HG02938 (cell line): Measurements from ENCODE around the gene EPHA1.

Experiments
- ATAC-seq: cut with Tn5 transposase; IDR thresholded peaks from one replicate; pipeline ENCODE4 v1.9.1; 2021; ENCODE audit warnings: mild to moderate bottlenecking, moderate library complexity; ENCODE audit not compliant: unreplicated experiment

EPHA1 gene

DNA sequence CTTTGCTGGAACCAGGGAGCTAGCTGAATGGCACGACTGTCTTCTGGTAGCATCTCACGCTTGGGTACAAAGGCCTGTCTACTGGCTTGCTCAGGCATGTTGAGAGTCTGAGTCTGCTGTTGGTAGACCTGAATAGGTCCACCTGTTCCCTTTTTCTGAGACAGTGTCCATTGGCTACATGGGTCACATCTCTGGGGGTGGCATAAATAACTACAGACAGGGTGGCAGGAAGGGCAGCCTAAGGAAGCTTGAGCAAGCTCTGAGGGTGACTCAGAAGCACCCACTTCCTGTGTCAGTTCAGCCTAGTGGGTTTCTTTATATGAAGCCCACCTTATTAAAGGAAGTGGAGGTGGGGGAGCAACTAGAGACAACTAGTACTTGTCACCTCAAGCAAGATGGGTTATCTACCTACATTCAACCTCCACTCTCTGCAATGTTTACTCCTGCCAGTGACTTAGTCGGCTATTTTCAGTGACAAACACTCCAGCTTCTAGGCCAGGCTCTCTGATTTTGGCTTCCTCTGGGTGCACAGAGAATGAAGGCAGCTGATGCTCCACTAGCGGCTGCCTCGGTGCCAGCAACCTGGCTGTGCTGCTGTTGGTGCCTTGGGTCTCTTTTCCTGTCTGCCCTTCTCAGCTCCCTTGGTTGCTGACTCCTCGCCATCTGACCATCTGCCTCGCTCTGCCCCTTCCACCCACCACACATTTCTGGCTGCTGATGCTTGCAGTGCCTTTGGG is 33.2 kb downstream of the EPHA1 start:
- no peak for ATAC-seq

DNA sequence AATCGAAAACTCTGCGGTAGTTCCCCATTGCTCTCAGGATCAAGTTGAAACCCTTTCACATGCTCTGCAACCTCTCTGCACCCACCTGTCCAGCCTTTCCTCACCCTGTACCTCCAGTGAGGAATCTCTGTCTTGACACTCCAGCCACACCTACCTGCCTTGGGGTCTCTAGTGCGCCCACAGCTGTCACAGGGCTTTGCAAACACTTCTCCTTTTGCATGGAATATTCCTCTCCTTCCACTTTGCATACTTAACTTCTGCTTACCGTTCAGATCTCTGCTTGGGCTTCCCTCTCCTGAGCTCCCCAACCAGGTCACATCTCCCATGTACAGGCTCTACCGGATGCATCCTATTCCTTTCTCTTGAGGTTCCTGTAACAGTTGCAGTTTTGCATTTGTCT is 34.1 kb downstream of the EPHA1 start:
- ATAC-seq: no peak

DNA sequence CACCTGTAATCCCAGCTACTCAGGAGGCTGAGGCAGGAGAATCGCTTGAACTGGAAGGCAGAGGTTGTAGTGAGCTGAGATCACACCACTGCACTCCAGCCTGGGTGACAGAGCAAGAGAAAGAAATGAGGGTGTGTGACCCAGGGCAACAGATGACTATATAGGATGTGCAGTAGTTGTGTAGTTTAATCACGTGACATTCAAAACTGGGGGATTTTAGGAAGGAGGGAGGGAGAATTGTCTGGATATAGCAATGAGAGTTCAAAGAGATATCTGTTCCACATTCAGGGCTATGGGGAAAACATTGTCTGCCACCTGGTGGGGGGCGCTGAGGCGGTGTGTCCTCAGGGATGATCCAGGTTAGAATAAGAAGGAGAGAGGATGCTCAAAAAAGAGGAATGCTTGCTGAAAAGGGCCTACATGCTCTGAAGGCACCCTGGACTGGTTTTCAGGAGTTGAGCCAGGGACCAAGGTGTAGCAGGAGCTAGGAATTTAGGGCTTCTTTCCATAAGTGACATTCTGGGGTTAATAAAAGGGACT is 35.3 kb downstream of the EPHA1 start:
- ATAC-seq: no peak

DNA sequence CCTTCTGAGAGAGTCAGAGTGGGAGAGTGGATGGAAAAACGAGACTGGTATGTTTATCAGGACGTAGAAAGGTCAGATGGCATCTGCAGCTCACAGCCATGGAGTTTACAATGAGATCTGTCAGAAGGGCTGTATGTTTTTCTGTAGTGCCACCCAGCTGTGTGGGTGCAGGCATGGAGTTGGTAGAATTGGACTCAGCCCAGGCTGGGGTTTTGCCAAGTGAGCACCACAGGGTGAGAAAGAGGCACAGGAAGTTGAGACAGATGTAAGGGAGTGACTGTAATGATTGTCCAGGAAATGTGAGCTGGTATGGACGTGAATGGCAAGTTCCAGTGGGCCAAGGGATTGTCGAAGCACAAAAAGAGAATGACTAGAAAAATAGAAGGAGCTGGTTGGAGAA is 36.6 kb downstream of the EPHA1 start:
- ATAC-seq: no peak

DNA sequence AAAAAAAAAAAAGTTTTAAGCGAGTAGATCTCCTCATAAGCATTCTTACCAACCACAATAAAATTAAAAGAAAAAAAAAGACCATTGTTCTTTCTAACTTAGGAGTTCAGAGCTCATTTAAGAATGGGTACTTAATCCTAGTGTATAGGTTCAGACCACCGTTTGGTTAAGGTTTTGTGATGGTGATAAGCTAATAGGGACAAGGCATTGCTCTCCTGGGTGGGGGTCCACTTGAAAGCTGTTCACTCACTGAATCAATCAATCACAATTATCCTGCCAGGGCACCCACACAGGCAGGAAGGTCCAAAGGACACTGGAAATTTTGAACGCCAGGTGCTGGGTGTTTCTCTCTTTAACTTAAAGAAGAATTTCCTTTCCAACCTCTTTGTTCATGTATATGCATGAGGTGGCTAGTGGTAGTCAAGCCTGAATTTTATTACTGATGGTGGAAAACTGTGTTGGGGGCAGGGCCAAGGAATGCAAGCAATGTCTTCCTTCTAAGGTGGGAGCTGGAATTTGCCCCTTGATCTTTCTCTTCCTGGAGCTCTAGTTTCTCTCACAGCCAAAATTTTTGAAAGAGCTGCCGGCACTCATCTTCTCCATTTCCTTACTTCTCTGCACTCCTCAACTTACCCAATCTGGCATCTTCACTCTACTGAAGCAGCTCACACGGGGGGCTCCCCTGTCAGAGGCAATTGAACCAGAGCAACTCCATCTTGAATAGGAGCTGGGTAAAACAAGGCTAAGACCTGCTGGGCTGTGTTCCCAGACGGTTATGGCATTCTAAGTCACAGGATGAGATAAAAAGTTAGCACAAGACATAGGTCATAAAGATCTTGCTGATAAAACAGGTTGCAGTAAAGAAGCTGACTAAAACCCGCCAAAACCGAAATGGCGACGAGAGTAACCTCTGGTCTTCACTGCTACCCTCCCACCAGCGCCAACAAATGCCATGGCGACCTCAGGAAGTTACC is 38.7 kb downstream of the EPHA1 start:
- ATAC-seq: no peak

DNA sequence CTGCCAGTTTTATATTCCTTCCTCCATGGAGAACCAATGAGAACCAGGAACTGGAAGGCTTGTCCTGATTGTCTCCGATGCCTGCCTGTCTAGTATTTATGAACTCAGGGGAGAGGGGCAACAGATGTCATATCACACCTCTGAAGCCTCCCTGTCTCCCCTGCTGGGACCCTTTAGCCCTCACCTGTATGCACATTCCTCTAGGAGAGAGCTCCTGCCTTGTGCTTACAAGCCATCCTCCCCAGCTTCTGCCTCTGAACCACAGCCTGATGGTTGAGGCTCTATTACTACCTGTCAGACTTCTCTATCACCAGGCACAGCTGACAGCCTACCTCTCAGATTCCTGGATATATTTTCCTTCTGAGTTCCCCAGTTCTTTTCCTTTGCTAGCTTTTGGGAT is 40.3 kb downstream of the EPHA1 start:
- no peak for ATAC-seq

DNA sequence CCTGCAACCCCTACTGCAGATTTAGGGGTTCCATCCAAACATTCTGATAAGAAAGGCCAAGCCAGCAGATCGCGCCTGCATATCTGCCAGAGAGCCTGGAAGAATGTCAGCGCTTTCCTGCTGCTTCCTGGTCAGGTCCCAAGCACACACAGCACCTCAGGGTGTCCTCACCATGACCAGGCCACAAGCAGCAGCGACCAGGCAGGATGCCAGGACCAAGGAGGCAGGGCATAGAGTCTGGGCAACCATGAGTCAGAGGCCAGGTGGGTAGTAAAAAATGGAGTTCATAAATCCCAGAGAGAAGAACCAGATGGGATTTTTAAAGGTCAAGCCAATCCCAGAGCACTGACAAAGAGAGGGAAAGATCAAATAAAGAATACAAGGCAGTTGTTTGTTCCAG is 40.7 kb downstream of the EPHA1 start:
- ATAC-seq: no peak

DNA sequence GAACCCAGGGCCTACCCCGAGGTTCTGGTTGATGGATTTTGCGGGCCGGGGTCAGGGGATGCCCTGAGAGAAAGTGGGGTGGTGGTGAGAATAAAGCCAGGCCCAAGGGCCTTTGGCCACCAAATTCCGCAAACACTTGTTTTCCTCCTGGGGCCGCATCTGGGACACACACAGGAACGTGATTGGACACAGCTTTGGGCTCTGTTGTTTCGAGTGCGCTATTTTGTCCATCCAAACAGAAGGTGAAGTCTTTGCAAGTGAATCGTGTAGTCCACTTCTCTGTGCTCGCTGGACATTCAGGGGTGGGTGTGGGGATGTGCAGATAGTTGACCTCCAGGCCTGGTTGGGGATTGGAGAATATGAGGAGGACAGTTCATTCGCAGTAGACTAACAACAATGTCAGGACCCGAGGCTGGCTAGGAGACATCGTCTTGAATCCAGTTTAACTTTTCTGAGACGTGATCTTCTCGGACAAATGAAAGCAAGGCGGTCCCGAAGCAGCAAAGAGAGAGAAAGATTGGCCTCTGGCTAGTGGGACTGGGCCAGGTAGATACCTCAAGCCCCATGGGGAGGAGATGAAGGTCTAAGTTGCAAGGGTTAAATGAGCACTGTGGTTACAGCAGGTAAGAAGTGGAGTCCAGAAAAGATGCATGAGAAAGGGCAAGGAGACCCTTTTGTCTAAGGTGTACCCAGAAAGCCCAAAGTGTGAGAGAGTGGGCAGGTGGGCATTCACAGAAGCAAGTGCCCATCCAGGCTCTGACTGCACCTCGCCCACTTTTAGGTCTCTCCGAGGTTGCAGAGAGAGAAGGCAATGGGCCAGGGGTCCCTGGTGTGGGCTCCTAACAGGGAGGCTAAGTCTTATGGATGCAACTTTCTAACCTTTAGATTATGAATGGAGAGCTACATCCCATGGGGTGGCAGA is 45.4 kb downstream of the EPHA1 start:
- no peak for ATAC-seq

DNA sequence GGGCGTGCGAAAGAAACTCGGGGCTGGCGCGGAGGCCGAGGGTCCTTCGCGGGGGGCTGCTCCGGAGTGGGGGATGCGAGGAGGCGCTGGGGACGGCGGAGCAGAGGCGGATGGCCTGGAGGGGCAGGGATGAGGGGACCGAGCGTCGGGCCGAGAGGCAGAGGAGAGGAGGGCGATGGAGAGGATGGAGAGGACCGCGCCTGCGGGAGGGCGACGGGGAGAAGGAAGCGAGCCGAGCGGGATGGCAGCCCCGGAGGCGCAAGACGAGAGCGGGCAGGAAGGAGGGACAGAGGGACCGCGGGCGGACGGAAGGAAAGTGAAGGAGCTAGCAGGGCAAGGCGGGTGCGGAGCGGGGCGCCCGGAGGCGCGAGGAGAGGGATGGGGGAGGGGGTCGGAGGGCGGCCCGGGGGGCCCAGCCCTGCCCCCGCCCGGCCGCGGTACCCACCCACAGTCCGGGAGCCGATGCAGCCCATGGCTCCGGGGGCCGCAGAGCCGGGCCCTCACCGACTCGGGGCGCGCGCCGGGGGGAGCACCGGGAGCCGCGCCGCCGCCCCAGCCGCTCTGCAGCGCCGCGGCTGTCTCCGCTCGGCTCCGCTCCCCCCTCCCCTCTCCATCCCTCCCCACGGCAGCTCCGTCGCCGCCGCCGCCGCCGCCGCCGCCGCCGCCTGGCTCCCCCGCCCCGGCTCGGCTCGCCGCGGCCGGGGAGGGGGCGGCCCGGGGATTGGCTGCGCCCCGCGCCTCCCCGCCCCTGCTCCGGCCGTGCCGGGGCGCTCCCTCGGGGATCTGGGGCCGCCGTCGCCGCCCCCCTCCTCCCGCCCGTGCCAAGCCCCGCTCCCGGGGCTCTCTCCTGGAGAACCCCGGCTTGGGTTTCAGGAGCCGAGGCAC is 46.3 kb downstream of the EPHA1 start, which contains the start of gene FAM131B:
Gene FAM131B (minus strand): TSS at position 583 of the 885 bp plus-strand sequence. CDS start 110 bp downstream, at position 473.
- no peak for ATAC-seq

DNA sequence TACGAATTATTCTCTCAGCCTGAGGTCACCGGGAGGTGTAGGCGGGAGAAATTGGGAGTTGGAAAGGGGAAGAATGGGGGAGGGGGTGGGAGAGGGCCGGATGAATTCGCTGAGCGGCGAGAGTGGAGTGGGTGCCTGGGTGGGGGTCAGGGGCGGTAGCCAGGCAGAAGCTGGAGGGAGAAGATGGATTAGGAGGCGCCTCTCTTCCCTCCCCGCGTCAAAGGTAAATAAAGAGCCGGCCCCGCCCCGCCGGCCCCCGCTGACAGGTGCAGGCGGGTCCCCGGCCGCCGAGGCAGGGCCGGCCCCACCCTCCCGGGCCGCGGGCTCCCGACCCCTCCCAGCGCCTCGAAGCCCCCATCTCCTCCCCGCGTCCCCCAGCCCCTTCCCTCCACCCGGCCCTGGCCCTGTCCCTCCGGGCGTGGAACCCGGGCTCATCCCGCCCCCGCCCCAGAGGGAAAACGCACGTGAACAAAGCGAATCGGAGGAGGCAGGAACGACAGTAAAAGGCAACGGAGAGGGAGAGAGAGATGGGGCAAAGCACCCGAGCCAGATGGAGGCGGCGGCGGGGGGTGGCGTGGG is 47.0 kb downstream of the EPHA1 start:
- no peak for ATAC-seq

DNA sequence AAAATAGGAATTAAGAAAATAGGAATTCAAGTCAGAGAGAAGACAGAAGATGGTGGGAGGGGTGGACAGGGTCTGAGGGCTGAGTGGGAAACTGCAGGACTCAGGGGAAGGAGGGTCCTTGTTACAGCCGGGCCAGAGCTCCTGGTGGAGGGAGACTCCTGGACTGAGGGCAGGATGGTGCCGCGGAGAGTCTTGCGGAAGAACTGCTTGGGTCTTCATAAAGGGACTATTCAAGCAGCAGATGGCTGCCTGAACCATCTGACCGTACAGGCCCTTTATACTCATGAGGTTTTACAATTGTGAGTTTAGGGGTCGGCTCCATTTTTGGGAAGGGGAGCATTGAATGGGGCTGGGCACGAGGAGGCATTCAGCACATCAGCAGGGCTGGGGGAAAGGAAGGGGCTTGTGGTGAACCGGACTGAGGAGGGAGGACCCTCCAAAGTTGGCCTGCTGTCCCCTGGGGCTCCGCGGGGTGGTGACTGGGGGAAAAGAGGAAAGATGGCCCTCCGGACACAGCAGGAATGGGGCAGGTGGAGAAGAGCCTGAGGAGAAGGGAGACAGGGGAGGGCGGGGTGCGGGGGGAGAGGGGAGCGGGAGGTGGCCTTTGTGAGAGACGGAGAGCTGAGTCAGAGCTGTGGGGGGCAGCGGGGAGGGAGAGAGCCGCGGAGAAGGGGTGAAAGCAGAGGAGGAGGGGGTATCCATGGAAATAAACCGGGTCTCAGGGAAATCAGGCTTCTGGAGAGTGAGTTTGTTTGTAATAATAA is 47.7 kb downstream of the EPHA1 start:
- no peak for ATAC-seq

DNA sequence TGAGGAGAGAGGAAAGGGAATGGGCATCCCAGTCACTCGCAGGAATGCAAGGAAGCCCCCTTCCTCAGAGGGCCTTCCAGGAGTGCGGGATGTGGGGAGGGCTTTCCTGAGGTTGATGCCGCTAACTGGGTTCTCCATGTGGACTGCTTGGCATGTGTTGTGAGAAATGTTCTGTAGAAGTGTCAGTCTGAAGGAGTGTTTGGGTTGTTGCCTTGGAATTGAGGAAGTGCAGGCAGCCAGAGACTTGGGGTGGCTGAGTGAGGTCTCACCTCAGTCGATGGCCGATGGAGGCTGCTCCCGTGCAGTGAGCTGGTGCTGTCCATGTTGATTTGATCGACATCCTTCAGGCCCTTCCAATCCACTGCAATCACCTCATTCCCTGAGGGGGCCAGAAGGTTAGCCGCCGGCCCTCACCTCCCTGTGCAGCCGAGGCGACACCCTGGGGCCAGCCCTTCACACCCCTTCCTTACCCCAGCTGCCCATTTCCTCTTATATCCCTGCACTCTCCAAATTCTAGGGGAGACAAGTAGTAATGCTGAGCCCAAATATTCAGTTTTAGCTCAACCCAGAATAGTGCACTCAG is 48.8 kb downstream of the EPHA1 start:
- ATAC-seq: no peak

DNA sequence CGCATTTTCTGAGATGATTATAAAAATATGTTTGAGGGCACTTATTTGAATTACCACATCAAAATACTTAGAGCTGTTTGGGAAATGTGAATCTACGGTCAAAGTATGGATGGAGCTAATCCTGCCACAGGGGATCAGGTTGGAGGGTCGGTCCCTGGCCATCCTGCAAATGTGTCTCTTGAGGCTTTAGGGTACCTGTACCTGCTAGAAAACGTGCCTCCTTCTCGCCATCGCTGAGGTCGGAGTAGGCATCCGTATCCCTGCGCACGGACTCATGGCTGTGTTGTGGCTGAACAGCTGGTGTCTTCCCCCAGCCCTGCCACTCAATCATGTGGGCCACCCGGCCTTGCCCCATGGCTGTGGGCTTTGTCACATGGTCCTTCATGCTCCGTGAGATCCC is 50.0 kb downstream of the EPHA1 start:
- no peak for ATAC-seq

DNA sequence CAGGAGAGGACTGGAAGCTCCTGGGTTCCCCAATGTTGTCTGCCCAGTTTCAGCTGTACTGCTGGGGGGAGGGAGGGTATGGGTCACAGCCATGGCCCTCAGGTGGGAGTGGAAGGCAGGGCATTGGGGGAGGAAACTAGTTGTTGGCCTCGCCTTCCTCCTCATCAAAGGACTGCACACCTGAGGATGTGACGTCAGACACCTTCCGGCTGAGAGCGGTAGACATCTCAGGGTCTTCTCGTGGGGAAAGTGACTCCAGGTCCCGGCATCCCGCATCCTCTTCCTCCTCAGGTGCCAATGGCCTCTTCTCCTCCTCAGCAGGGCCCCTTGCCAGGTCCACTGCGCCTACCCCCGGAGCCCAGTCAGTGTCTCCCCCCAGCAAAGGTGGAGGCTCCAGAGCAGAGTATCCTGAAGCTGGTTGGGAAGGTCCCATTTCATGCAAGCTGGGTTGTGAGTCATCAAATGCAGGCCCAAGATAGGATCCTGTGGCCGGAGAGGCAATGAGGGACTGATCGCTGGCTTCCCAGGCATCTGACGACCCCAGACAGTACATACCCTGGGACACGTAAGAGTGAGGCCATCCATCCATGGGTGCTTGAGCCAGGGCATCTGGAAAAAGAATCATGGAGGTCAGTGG is 52.1 kb downstream of the EPHA1 start:
- ATAC-seq: no peak

DNA sequence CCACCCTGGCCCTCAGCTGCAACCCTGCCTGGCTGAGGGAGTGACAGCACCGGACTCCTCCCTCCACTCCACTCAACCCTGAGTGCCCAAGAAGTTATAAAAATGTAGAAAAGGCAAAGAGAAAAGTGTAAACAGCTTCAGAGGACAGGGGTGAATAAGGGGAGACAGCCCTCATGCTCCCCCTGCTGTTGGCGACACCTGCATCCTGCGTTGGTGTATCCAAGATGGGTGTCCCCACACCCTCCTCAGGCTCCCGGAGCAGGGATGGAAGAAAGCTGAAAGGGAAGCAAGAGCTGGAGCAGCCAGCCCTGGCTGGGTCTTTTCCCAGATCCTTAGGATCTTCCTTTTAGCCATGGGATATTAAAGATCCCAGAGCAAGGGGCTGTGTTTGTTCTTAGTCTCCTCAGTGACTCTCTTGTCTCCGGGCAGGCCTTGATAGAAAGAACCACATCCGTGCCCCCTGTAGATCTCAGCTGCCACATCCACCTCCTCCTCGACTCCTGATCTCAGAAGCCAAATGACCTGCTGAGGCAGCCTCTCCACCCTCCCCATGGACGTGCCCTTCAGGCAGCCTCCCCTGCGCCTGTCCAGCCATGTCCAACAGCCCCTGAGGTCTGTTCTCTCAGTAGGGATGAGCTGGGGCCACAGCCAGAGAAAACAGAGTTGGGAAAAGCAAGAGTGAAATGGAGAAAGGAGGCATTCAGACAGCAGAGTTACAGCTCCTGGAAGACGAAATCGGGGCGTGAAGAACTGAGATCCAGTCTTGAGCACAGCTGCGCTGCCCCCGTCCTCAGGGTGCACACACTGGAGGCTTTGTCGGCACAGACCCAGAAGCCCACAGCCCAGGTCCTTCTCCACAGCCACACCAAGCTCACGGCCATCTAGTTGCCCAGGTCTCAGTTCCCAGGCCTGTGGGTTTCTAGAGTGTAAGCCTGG is 52.9 kb downstream of the EPHA1 start:
- no peak for ATAC-seq

DNA sequence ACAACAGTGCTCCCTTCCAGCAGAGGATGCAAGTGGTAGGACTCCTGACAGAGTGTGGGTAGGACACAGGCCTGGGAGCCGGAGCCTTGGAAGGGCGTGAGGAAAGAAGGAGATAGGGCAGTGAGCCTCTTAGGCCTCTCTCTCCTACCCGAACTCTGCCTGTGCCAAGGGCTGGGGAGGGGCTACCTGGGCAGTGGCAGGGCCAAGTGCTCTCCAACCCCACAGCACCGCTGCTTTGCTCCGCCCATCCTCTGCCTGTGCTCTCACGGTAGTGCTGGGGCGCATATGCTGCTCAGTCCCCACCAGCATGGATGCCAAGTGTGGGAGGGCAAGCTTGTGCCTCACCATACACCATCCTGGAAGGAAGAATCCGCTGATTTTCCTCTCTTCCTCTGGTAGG is 53.7 kb downstream of the EPHA1 start:
- no peak for ATAC-seq

DNA sequence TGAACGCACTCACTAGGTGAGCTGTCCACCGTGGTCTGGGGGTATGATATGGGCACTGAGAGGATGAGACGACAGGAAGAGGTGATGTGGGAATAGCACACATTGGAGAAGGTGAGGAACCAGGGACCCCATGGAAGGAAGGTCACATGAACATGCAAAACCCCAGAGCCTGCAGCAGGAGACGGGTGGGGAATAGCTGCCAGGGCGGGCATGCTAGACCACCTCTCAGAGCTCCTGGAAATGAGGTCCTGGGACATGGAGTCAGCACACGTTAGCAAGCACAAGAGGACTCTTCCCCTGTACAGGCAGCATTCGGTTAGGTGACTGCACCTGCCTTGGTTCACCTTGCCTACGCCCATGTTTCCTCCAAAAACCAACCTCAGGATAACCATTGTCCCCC is 54.3 kb downstream of the EPHA1 start:
- ATAC-seq: no peak
